Prostate gland (tissue), 2 donors: ENCODE results near the gene KIAA0825. TPM values are rescaled to one million over a fixed set of nuclear protein-coding genes. Genes with fewer than 3 reads are reported as not detected.

ENCODE experiments used
- DNase-seq: peaks from one replicate; pipeline ENCODE4 v3.0.0-alpha.2; 2019; ENCODE audit warnings: low spot score
- H3K27ac ChIP-seq, 2 donors: fragments of 200-600 bp; sonication (generic); 2 replicates each; pipeline ENCODE4 v1.5.1; 2017 to 2019
- H3K27me3 ChIP-seq: fragments of 200-600 bp; sonication (generic); replicated peaks from 2 replicates; pipeline ENCODE4 v1.5.1; 2019; ENCODE audit not compliant: insufficient read depth
- H3K36me3 ChIP-seq, 2 donors: fragments of 200-600 bp; sonication (generic); 1 replicate in 1 of 2; 2 replicates in 1 of 2; pipeline versions ENCODE4 v1.5.1 to v1.8.1; 2017 to 2019
- H3K4me1 ChIP-seq: fragments of 200-600 bp; sonication (generic); replicated peaks from 2 replicates; pipeline ENCODE4 v1.5.1; 2019
- H3K4me3 ChIP-seq, 2 donors: fragments of 200-600 bp; sonication (generic); 2 replicates each; pipeline ENCODE4 v1.5.1; 2017 to 2019
- H3K9me3 ChIP-seq: fragments of 200-600 bp; sonication (generic); 2 replicates; pipeline ENCODE4 v1.5.1; 2017
- CTCF ChIP-seq, 4 experiments: fragments of 200-600 bp in 2 of 4; fragments of 450-650 bp in 2 of 4; sonication (generic) in 2 of 4; IDR thresholded peaks; 1 replicate in 3 of 4; 2 replicates in 1 of 4; pipeline ENCODE4 v1.5.1; 2016 to 2019; ENCODE audit warnings: antibody characterized with exemption in 4 of 4, mild to moderate bottlenecking in 2 of 4, moderate library complexity in 2 of 4
- POLR2A ChIP-seq: fragments of 450-650 bp; IDR thresholded peaks from one replicate; pipeline ENCODE4 v1.6.1; 2016; ENCODE audit warnings: antibody characterized with exemption, mild to moderate bottlenecking
- POLR2AphosphoS5 ChIP-seq: sonication (generic); formaldehyde crosslinking; IDR thresholded peaks from one replicate; pipeline ENCODE4 v1.6.1; 2017; ENCODE audit warnings: antibody characterized with exemption
- WGBS: methylation state at CpG from one replicate; pipeline ENCODE4 v1.1.5; 2018; 5-methylcytosine and 5-hydroxymethylcytosine counted together
- intact Hi-C: fragments of 100-400 bp; cut with DNase I; formaldehyde crosslinking; loops from one replicate; pipeline ENCODE4 v1.14.2; 2022
- total RNA-seq, 2 donors: library from RNA; depleted of rRNA; stranded (reverse); fragments of >200 nt; gene quantifications; one replicate each; pipeline ENCODE4 v1.1.0, GENCODE V29; 2016

KIAA0825 gene
- total RNA-seq, 2 donors from 2014 or later, result 3.9 to 4.1 TPM

DNA sequence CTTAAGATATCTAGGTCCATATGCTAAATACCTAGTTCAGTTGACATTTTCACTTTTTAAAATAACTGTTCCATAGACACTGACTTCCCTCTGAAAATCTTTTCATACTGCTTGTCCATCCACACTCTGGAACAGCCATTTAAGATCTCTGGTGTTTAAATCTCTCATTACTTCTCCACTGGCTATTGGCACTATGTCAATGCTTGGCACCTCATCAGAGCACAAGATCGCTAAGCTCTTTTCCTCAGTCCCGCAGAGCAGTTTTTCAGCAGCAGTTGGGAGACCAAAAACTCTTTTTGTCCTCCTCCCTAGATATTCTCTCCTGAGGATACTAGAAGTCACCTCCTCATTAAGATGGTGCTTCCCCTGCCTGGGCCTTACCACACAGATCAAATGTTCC lies 172.7 kb downstream of the KIAA0825 start:
- Histone ChIP-seq H3K36me3 (no peaks in the 10 kb centered on the region), H3K9me3 (no peaks in the 10 kb centered on the region), H3K4me3 (no peak overlapping the region), H3K27me3 (no peaks in the 10 kb centered on the region), H3K4me1 (no peaks in the 10 kb centered on the region), H3K27ac (no peak overlapping the region)
- WGBS, result 70% methylated on average over 2 of the region's 2 CpGs
- TF ChIP-seq POLR2A (no peak), CTCF (IDR thresholded peaks at IDR 0.05) (no peak), POLR2AphosphoS5 (no peak)
- DNase-seq, result no peak
- intact Hi-C loops, result no loop called here

GRCh38 chr5:94442991-94443390 lies 175.4 kb downstream of the KIAA0825 start:
- H3K9me3 ChIP-seq, result no peaks in the 10 kb centered on the region
- H3K4me1 ChIP-seq, result no peaks in the 10 kb centered on the region
- H3K36me3 ChIP-seq, result no peaks in the 10 kb centered on the region
- TF ChIP-seq POLR2AphosphoS5 (no peak), POLR2A (no peak), CTCF (IDR thresholded peaks at IDR 0.05) (no peak)
- 91% methylated on average over 2 of the region's 2 CpGs for WGBS
- H3K27me3 ChIP-seq, result no peaks in the 10 kb centered on the region
- intact Hi-C loops, result no loop called here
- no peak for DNase-seq
- no peak overlapping the region for H3K27ac ChIP-seq
- no peak overlapping the region for H3K4me3 ChIP-seq

GRCh38 chr5:94442076-94442475 lies 176.3 kb downstream of the KIAA0825 start:
- intact Hi-C loops, result no loop called here
- Histone ChIP-seq H3K9me3 (no peaks in the 10 kb centered on the region), H3K27me3 (no peaks in the 10 kb centered on the region), H3K4me3 (no peak overlapping the region), H3K27ac (no peak overlapping the region), H3K4me1 (no peaks in the 10 kb centered on the region), H3K36me3 (no peaks in the 10 kb centered on the region)
- WGBS, result 94% methylated on average over 1 of the region's 1 CpG
- no peak for TF ChIP-seq POLR2AphosphoS5
- TF ChIP-seq CTCF (IDR thresholded peaks at IDR 0.05), result no peak
- no peak for TF ChIP-seq POLR2A
- no peak for DNase-seq

- Histone ChIP-seq H3K9me3 (no peaks in the 10 kb centered on the region), H3K27me3 (no peaks in the 10 kb centered on the region), H3K36me3 (no peaks in the 10 kb centered on the region), H3K4me3 (no peak overlapping the region), H3K27ac (no peak overlapping the region), H3K4me1 (no peaks in the 10 kb centered on the region)
- TF ChIP-seq CTCF (IDR thresholded peaks at IDR 0.05), result no peak
- TF ChIP-seq POLR2AphosphoS5, result no peak
- TF ChIP-seq POLR2A, result no peak
- WGBS, result 39% methylated on average over 3 of the region's 3 CpGs
- DNase-seq, result no peak
- intact Hi-C loops, result no loop called here
Measured at GRCh38 chr5:94440015-94440414, 178.4 kb downstream of the KIAA0825 start.

GRCh38 chr5:94433397-94434163 lies 184.8 kb downstream of the KIAA0825 start:
- H3K36me3 ChIP-seq, result no peaks in the 10 kb centered on the region
- H3K27ac ChIP-seq, result no peak overlapping the region
- H3K4me3 ChIP-seq, result no peak overlapping the region
- H3K27me3 ChIP-seq, result no peaks in the 10 kb centered on the region
- no peaks in the 10 kb centered on the region for H3K9me3 ChIP-seq
- no peaks in the 10 kb centered on the region for H3K4me1 ChIP-seq
- peak; percentile 19 for DNase-seq
- intact Hi-C loops, result no loop called here
- WGBS, result 17% methylated on average over 2 of the region's 2 CpGs
- TF ChIP-seq CTCF (IDR thresholded peaks at IDR 0.05) (no peak), POLR2AphosphoS5 (peak; percentile 60)
